SU-DHL-6 (cell line): ENCODE results near the gene FSTL1.

ENCODE experiments used
- EZH2phosphoT487 ChIP-seq: fragments of 200-600 bp; sonication (generic), shearing (Covaris generic); conservative IDR thresholded peaks from 2 replicates; pipeline ENCODE4 v1.6.1; 2018; ENCODE audit warnings: mild to moderate bottlenecking, antibody characterized with exemption, low read length, moderate library complexity, mixed read lengths
- TF ChIP-seq, protein P1 (sequence below): fragments of 200-600 bp; sonication (generic); IDR thresholded peaks from one replicate; pipeline ENCODE4 v1.5.1; 2017; ENCODE audit warnings: antibody characterized with exemption, mild to moderate bottlenecking, low read length, moderate library complexity; ENCODE audit not compliant: insufficient read depth, poor library complexity, severe bottlenecking

DNA sequence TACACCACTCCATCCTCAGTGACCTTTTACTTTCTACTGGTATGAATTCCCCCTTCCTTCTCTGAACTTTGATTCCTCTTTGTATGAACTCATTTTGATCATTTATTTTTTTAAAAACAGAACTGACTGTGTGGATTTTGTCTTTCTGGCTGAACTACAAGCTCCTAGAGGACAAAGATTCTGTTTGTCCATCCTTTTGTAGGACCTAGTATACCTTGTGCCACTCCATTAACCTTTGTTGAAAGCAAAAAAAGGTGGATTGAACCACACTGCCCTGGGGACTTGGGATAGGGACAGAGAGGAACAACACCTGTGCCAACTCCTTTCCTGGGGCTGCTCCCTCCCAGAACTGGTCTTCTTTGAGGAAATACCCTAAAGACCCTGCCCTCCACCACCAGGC lies 23.6 kb downstream of the FSTL1 start:
- TF ChIP-seq, protein P1, sequence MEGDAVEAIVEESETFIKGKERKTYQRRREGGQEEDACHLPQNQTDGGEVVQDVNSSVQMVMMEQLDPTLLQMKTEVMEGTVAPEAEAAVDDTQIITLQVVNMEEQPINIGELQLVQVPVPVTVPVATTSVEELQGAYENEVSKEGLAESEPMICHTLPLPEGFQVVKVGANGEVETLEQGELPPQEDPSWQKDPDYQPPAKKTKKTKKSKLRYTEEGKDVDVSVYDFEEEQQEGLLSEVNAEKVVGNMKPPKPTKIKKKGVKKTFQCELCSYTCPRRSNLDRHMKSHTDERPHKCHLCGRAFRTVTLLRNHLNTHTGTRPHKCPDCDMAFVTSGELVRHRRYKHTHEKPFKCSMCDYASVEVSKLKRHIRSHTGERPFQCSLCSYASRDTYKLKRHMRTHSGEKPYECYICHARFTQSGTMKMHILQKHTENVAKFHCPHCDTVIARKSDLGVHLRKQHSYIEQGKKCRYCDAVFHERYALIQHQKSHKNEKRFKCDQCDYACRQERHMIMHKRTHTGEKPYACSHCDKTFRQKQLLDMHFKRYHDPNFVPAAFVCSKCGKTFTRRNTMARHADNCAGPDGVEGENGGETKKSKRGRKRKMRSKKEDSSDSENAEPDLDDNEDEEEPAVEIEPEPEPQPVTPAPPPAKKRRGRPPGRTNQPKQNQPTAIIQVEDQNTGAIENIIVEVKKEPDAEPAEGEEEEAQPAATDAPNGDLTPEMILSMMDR = no peak
- TF ChIP-seq EZH2phosphoT487 = no peak
